HepG2 (cell line): ENCODE results near the gene ST6GALNAC2. TPM values are rescaled to one million over a fixed set of nuclear protein-coding genes. Genes with fewer than 3 reads are reported as not detected.

Experiments
- CEBPB ChIP-seq: IDR thresholded peaks from 2 replicates; pipeline ENCODE4 v1.6.1; 2011; ENCODE audit warnings: low read depth, low read length, improper control_type of control experiment, borderline replicate concordance
- HNF4A ChIP-seq: sonication (generic); formaldehyde crosslinking; IDR thresholded peaks from 2 replicates; pipeline ENCODE4 v1.4.0; 2020; ENCODE audit warnings: missing genetic modification reagents
- KDM1A ChIP-seq: IDR thresholded peaks from 2 replicates; pipeline ENCODE4 v1.6.1; 2016; ENCODE audit warnings: missing compliant biosample characterization
- MEIS1 ChIP-seq: sonication (generic); formaldehyde crosslinking; IDR thresholded peaks from 2 replicates; pipeline ENCODE4 v1.9.0; 2021; ENCODE audit warnings: mild to moderate bottlenecking, missing genetic modification reagents, moderate library complexity, borderline replicate concordance
- SYNCRIP ChIP-seq: fragments of 200-400 bp; formaldehyde crosslinking; IDR thresholded peaks from 2 replicates; pipeline ENCODE4 v1.6.1; 2018; ENCODE audit warnings: mild to moderate bottlenecking, low read depth, low read length; ENCODE audit not compliant: insufficient read depth
- TRAFD1 ChIP-seq: sonication (generic); formaldehyde crosslinking; IDR thresholded peaks from 2 replicates; pipeline ENCODE4 v1.5.1; 2020; ENCODE audit warnings: missing genetic modification reagents, mild to moderate bottlenecking, borderline replicate concordance
- ZBTB25 ChIP-seq: IDR thresholded peaks from 2 replicates; pipeline ENCODE4 v1.6.1; 2018; ENCODE audit warnings: missing genetic modification reagents
- ZNF264 ChIP-seq: sonication (generic); formaldehyde crosslinking; IDR thresholded peaks from 2 replicates; pipeline ENCODE4 v1.4.0; 2020; ENCODE audit warnings: missing genetic modification reagents
- ZNF281 ChIP-seq: sonication (generic); formaldehyde crosslinking; IDR thresholded peaks from 2 replicates; pipeline ENCODE4 v1.4.0; 2020; ENCODE audit warnings: missing genetic modification reagents, borderline replicate concordance
- ZNF530 ChIP-seq: sonication (generic); formaldehyde crosslinking; IDR thresholded peaks from 2 replicates; pipeline ENCODE4 v1.5.0; 2020; ENCODE audit warnings: low read depth, mild to moderate bottlenecking, missing genetic modification reagents
- ZNF589 ChIP-seq: sonication (generic); formaldehyde crosslinking; conservative IDR thresholded peaks from 2 replicates; pipeline ENCODE4 v1.8.0; 2022; ENCODE audit warnings: mild to moderate bottlenecking, moderate library complexity, missing genetic modification reagents
- ZNF646 ChIP-seq: sonication (generic); formaldehyde crosslinking; IDR thresholded peaks from 2 replicates; pipeline ENCODE4 v1.9.0; 2021; ENCODE audit warnings: mild to moderate bottlenecking, missing genetic modification reagents
- ZNF660 ChIP-seq: sonication (generic); formaldehyde crosslinking; IDR thresholded peaks from 2 replicates; pipeline ENCODE4 v1.5.1; 2020; ENCODE audit warnings: mild to moderate bottlenecking, low read depth, missing genetic modification reagents, borderline replicate concordance
- ZNF691 ChIP-seq: sonication (generic); formaldehyde crosslinking; IDR thresholded peaks from 2 replicates; pipeline ENCODE4 v1.4.0; 2020; ENCODE audit warnings: missing genetic modification reagents, low read depth, mild to moderate bottlenecking, borderline replicate concordance
- ZNF878 ChIP-seq: sonication (generic); formaldehyde crosslinking; IDR thresholded peaks from 2 replicates; pipeline ENCODE4 v1.8.1; 2023; ENCODE audit warnings: mild to moderate bottlenecking, missing genetic modification reagents, moderate library complexity
- polyA plus RNA-seq, 8 experiments: library from polyadenylated mRNA; depleted of rRNA in 3 of 8; stranded (reverse) in 7 of 8; unstranded in 1 of 8; fragments of >200 nt; fragmentation: Illumina TruSeq in 4 of 8; extraction: Trizol in 4 of 8; gene quantifications; 2 replicates each; pipeline versions ENCODE4 v1.2.1 to v1.2.3, GENCODE V29; 2011 to 2016; ENCODE audit warnings: low read depth in 4 of 8, missing spikeins in 1 of 8, mixed read lengths in 1 of 8; ENCODE audit not compliant: insufficient read depth in 1 of 8
- total RNA-seq, 5 experiments: library from RNA; depleted of rRNA; stranded (reverse); fragments of >200 nt; fragmentation: Illumina TruSeq; extraction: Trizol; gene quantifications; 2 replicates each; pipeline ENCODE4 v1.2.3, GENCODE V29; 2016; ENCODE audit warnings: low read depth in 1 of 5

Gene ST6GALNAC2
- total and polyA plus RNA-seq, 2 of the 13 experiments (the other 11 are each of a cell fraction or from before 2014, with no cell fraction given), result 0.12 to 0.49 TPM

GRCh38 chr17:76527430-76528111 is 58.1 kb downstream of the ST6GALNAC2 start (continued):
- TF ChIP-seq ZNF646 (CRISPR knock-in tag), result no peak
- peak; percentile 21; the same call in 1 of the 2 replicates for TF ChIP-seq ZNF660
- no peak for TF ChIP-seq ZBTB25 (CRISPR knock-in tag)
- TF ChIP-seq KDM1A (CRISPR knock-in tag), result no peak
- no peak for TF ChIP-seq ZNF589
- TF ChIP-seq ZNF878 (CRISPR knock-in tag), result no peak
- no peak for TF ChIP-seq SYNCRIP
- no peak for TF ChIP-seq TRAFD1 (CRISPR knock-in tag)
- TF ChIP-seq CEBPB, result no peak
- TF ChIP-seq HNF4A (CRISPR knock-in tag), result no peak
- peak; percentile 75 for TF ChIP-seq ZNF281
- no peak for TF ChIP-seq ZNF530 (CRISPR knock-in tag)
- TF ChIP-seq MEIS1 (CRISPR knock-in tag), result 0 out of 2 replicates have a peak, but pooled peaks have one; percentile 47
- peak; percentile 70; the same call in 1 of the 2 replicates for TF ChIP-seq ZNF691
- TF ChIP-seq ZNF264, result 0 out of 2 replicates have a peak, but pooled peaks have one; percentile 33
